Panc1 (cell line): Measurements from ENCODE around the gene LIN7C. TPM values are rescaled to one million over a fixed set of nuclear protein-coding genes. Genes with fewer than 3 reads are reported as not detected.

ENCODE experiments used
- ATAC-seq: fragments of 200-7000 bp; cut with Tn5 transposase; 2 replicates; pipeline ENCODE4 v1.9.1; 2020; ENCODE audit warnings: mild to moderate bottlenecking, moderate library complexity
- BruUV-seq: library from RNA; stranded (reverse); fragments of 400-500 nt; replicated peaks from 2 replicates; lab custom pipeline; 2021; lab: Mats Ljungman, UMichigan
- CTCF ChIA-PET: fragments of 300-600 bp; sonication (Branson Sonifier 250); formaldehyde crosslinking; loops from one replicate; lab custom pipeline; 2022; ENCODE audit warnings: antibody characterized with exemption; lab: Charles Lee
- POLR2A ChIA-PET: fragments of 300-600 bp; sonication (Branson Sonifier 250); formaldehyde crosslinking; loops from one replicate; lab custom pipeline; 2022; ENCODE audit warnings: antibody characterized with exemption; lab: Charles Lee
- DNase-seq: peaks from one replicate; pipeline ENCODE4 v3.0.0-alpha.2; 2010; ENCODE audit warnings: low read depth, low spot score
- H3K27ac ChIP-seq: 2 replicates; pipeline ENCODE4 v1.5.1; 2011; ENCODE audit warnings: mild to moderate bottlenecking, low read length, inconsistent platforms
- H3K27me3 ChIP-seq: fragments of 200-500 bp; sonication (Bioruptor generic); 2 replicates; pipeline ENCODE4 v1.6.0; 2014; ENCODE audit warnings: low read length, inconsistent platforms; ENCODE audit not compliant: control insufficient read depth, insufficient read depth
- H3K36me3 ChIP-seq: fragments of 200-500 bp; sonication (Bioruptor generic); 2 replicates; pipeline ENCODE4 v1.5.1; 2014; ENCODE audit warnings: inconsistent platforms, mild to moderate bottlenecking, low read length, moderate library complexity; ENCODE audit not compliant: control insufficient read depth, insufficient read depth
- H3K4me1 ChIP-seq: 2 replicates; pipeline ENCODE4 v1.5.1; 2011; ENCODE audit warnings: inconsistent platforms, mild to moderate bottlenecking, low read length, moderate library complexity; ENCODE audit not compliant: control insufficient read depth, insufficient read depth
- H3K4me3 ChIP-seq, 2 experiments: 2 replicates each; pipeline ENCODE4 v1.5.1; 2011 to 2012; ENCODE audit warnings: low read depth in 2 of 2, low read length in 2 of 2, mild to moderate bottlenecking in 2 of 2, inconsistent platforms in 1 of 2, moderate library complexity in 1 of 2
- H3K9me3 ChIP-seq: fragments of 200-500 bp; sonication (Bioruptor generic); 2 replicates; pipeline ENCODE4 v1.5.1; 2014; ENCODE audit warnings: low read depth, mild to moderate bottlenecking, inconsistent platforms, low read length, moderate library complexity; ENCODE audit not compliant: control insufficient read depth, insufficient read depth
- POLR2AphosphoS5 ChIP-seq: IDR thresholded peaks from 2 replicates; pipeline ENCODE4 v1.6.1; 2012; ENCODE audit warnings: mild to moderate bottlenecking, low read depth, low read length, moderate library complexity
- SIN3A ChIP-seq: IDR thresholded peaks from 2 replicates; pipeline ENCODE4 v1.6.1; 2012; ENCODE audit warnings: low read depth, mild to moderate bottlenecking, low read length, moderate library complexity, borderline replicate concordance; ENCODE audit not compliant: insufficient read depth
- TCF7L2 ChIP-seq: IDR thresholded peaks from 2 replicates; pipeline ENCODE4 v1.6.1; 2011; ENCODE audit warnings: mild to moderate bottlenecking, low read depth, low read length, inconsistent platforms
- in situ Hi-C: cut with HindIII; loops from 2 replicates; pipeline ENCODE4 v1.10.0; 2016; ENCODE audit warnings: low sequenced_read_pairs, low pct_unique_long_range_greater_than_20kb
- intact Hi-C: fragments of 100-400 bp; cut with micrococcal nuclease; formaldehyde crosslinking; loops from one replicate; pipeline ENCODE4 v1.10.0; 2022; ENCODE audit not compliant: unreplicated experiment
- total RNA-seq: library from RNA; stranded (reverse); gene quantifications from one replicate; pipeline ENCODE4 v1.2.1, GENCODE V29; 2021; ENCODE audit not compliant: unreplicated experiment
- TF ChIP-seq, protein P1 (sequence below): fragments of 450-650 bp; IDR thresholded peaks from 2 replicates; pipeline ENCODE4 v1.5.1; 2017; ENCODE audit warnings: mild to moderate bottlenecking
- TF ChIP-seq, protein P2 (sequence below), 2 experiments: IDR thresholded peaks; 2 replicates each; pipeline ENCODE4 v1.6.1; 2011 to 2012; ENCODE audit warnings: low read depth in 2 of 2, control low read depth in 1 of 2, low read length in 1 of 2, mild to moderate bottlenecking in 1 of 2, moderate library complexity in 1 of 2; ENCODE audit not compliant: insufficient read depth in 1 of 2

LIN7C gene
- total RNA-seq, 1 experiment from 2014 or later: 44.2 TPM

DNA sequence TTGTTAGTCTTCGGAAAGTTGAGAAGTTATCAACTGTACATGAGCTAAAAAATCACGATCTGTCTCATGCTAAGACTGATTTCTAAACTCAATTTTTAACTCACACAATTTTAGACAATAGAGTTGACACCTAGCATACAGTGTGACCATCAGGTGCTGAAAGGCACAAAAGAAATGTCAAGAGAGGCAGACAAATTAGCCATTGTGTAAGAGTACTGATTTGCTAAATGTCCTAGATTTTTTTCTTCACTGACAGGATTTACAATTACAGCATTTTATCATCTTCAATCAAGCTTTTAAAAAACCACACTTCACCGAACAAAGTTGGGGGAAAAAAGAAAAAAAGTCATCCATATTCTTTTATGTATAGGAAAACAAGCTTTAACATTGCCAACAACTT is 40.9 kb downstream of the LIN7C start:
- no peaks in the 10 kb centered on the region for H3K36me3 ChIP-seq
- H3K27ac ChIP-seq: peak overlapping the region; percentile 79
- intact Hi-C loops: no loop called here
- ATAC-seq (no peak), DNase-seq (no peak)
- H3K9me3 ChIP-seq: no peaks in the 10 kb centered on the region
- TF ChIP-seq, protein P1, sequence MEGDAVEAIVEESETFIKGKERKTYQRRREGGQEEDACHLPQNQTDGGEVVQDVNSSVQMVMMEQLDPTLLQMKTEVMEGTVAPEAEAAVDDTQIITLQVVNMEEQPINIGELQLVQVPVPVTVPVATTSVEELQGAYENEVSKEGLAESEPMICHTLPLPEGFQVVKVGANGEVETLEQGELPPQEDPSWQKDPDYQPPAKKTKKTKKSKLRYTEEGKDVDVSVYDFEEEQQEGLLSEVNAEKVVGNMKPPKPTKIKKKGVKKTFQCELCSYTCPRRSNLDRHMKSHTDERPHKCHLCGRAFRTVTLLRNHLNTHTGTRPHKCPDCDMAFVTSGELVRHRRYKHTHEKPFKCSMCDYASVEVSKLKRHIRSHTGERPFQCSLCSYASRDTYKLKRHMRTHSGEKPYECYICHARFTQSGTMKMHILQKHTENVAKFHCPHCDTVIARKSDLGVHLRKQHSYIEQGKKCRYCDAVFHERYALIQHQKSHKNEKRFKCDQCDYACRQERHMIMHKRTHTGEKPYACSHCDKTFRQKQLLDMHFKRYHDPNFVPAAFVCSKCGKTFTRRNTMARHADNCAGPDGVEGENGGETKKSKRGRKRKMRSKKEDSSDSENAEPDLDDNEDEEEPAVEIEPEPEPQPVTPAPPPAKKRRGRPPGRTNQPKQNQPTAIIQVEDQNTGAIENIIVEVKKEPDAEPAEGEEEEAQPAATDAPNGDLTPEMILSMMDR: no peak
- TF ChIP-seq, protein P2, sequence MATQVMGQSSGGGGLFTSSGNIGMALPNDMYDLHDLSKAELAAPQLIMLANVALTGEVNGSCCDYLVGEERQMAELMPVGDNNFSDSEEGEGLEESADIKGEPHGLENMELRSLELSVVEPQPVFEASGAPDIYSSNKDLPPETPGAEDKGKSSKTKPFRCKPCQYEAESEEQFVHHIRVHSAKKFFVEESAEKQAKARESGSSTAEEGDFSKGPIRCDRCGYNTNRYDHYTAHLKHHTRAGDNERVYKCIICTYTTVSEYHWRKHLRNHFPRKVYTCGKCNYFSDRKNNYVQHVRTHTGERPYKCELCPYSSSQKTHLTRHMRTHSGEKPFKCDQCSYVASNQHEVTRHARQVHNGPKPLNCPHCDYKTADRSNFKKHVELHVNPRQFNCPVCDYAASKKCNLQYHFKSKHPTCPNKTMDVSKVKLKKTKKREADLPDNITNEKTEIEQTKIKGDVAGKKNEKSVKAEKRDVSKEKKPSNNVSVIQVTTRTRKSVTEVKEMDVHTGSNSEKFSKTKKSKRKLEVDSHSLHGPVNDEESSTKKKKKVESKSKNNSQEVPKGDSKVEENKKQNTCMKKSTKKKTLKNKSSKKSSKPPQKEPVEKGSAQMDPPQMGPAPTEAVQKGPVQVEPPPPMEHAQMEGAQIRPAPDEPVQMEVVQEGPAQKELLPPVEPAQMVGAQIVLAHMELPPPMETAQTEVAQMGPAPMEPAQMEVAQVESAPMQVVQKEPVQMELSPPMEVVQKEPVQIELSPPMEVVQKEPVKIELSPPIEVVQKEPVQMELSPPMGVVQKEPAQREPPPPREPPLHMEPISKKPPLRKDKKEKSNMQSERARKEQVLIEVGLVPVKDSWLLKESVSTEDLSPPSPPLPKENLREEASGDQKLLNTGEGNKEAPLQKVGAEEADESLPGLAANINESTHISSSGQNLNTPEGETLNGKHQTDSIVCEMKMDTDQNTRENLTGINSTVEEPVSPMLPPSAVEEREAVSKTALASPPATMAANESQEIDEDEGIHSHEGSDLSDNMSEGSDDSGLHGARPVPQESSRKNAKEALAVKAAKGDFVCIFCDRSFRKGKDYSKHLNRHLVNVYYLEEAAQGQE (IDR thresholded peaks at IDR 0.05; ENCODE audit: insufficient read depth in 1 of 2, low read depth in 2 of 2, low read length in 1 of 2): no peak
- TF ChIP-seq POLR2AphosphoS5 (no peak), TCF7L2 (no peak), SIN3A (no peak)
- ChIA-PET POLR2A (no interaction called here), CTCF (no interaction called here)
- in situ Hi-C loops: no loop called here
- H3K27me3 ChIP-seq: no peaks in the 10 kb centered on the region
- peaks cover 55% of the 10 kb centered on the region for H3K4me1 ChIP-seq
- BruUV-seq: no TSS peak
- H3K4me3 ChIP-seq: peak overlapping the region in 1 of 2 experiments; percentile 14; a peak in 3 of 4 replicates

DNA sequence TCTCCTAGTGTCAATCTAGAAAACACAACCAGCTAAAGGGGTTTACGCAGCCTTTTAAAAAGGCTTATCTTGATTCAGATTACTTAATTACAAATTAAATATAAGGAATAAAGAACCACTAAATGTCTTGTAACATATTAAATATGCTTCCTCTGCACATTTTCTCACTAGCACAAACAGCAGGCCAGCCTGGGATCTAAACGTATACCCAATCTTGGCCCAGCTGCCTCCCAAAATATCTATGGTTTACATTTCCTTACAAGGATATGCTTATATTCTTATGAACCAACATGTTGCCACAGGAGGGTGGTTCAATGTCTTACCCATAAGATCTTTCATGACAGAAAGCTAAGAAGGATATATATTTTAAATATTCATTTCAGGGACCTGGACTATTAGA is 41.7 kb downstream of the LIN7C start:
- peaks cover 56% of the 10 kb centered on the region for H3K4me1 ChIP-seq
- CTCF ChIA-PET: no interaction called here
- H3K27ac ChIP-seq: peak overlapping the region; percentile 79
- intact Hi-C loops (no loop called here), in situ Hi-C loops (no loop called here)
- TF ChIP-seq SIN3A: no peak
- TF ChIP-seq TCF7L2: no peak
- TF ChIP-seq, protein P1: no peak
- no peak for TF ChIP-seq POLR2AphosphoS5
- TF ChIP-seq, protein P2 (IDR thresholded peaks at IDR 0.05; ENCODE audit: insufficient read depth in 1 of 2, low read depth in 2 of 2, low read length in 1 of 2): no peak
- no peaks in the 10 kb centered on the region for H3K9me3 ChIP-seq
- H3K27me3 ChIP-seq: no peaks in the 10 kb centered on the region
- ATAC-seq: no peak
- no peak for DNase-seq
- BruUV-seq: no TSS peak
- no peaks in the 10 kb centered on the region for H3K36me3 ChIP-seq
- POLR2A ChIA-PET: interaction anchor here (0.7 to 1.0 kb wide), 2 partner anchors 31 to 70 kb away, joined by 3 read pairs; no protein-coding TSS in a partner anchor
- peak overlapping the region; percentile 0 to 14; a peak in 3 of 4 replicates for H3K4me3 ChIP-seq
